HFFc6 (cell line): Measurements from ENCODE around the gene PLXNA4. TPM values are rescaled to one million over a fixed set of nuclear protein-coding genes. Genes with fewer than 3 reads are reported as not detected.
A peak's percentile ranks its signal among the peaks of the same experiment; 100 is the strongest.

Source experiments
- DNase-seq: peaks from one replicate; pipeline ENCODE4 v3.0.0-alpha.2; 2018
- H3K27ac Mint-ChIP-seq: 2 replicates; pipeline ENCODE4 v1.8.0; 2020; ENCODE audit warnings: mild to moderate bottlenecking, mixed read lengths
- H3K27me3 Mint-ChIP-seq: 2 replicates; pipeline ENCODE4 v1.8.0; 2021; ENCODE audit warnings: mild to moderate bottlenecking, moderate library complexity, mixed read lengths; ENCODE audit not compliant: insufficient read depth
- H3K36me3 Mint-ChIP-seq: 2 replicates; pipeline ENCODE4 v1.8.0; 2021; ENCODE audit warnings: low read depth, mixed read lengths
- H3K4me1 Mint-ChIP-seq: 2 replicates; pipeline ENCODE4 v1.8.0; 2020; ENCODE audit warnings: low read depth, mixed read lengths
- H3K4me3 Mint-ChIP-seq: 2 replicates; pipeline ENCODE4 v1.8.0; 2020; ENCODE audit warnings: mild to moderate bottlenecking, moderate library complexity, mixed read lengths
- H3K9me3 Mint-ChIP-seq: 2 replicates; pipeline ENCODE4 v1.8.0; 2020; ENCODE audit warnings: mild to moderate bottlenecking, mixed read lengths
- total RNA-seq, 6 experiments: library from RNA; stranded (reverse); fragmentation: NEBNext Ultra II Directional; extraction: Animal tissue kit (Norgen Biotek cat#: 25700); gene quantifications; 2 replicates in 1 of 6; 3 replicates in 5 of 6; pipeline ENCODE4 v1.2.3, GENCODE V29; 2021
- TF ChIP-seq, protein P1 (sequence below): fragments of 200-600 bp; sonication (generic); IDR thresholded peaks from 2 replicates; pipeline ENCODE4 v1.5.0; 2021; ENCODE audit warnings: antibody characterized with exemption, mild to moderate bottlenecking

PLXNA4 gene
- total RNA-seq, 6 experiments from 2014 or later, result 0.02 to 0.14 (median 0.05) TPM; not detected in 2

DNA sequence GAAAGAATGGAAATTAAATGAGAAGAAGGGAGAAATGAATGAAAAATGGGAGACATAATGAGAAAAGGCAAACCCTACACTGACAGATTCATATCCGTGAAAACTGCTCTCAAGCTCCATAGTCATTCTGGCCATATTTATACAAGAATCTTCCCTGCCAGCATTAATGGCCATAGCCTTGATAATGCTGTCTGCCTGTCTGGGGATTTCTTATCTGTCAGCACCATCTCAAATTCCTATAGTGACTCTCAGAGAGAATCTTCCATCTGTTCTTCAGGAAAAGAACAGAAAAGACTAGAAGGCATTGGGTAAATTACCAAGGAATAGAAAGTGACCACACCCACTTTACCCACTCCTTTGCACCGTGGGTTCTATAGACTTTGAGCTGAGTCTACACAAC lies 295.9 kb downstream of the PLXNA4 start:
- Mint-ChIP-seq H3K4me1 (no peaks in the 10 kb centered on the region), H3K9me3 (no peaks in the 10 kb centered on the region), H3K27ac (no peak overlapping the region), H3K27me3 (peaks cover 9% of the 10 kb centered on the region), H3K4me3 (no peak overlapping the region), H3K36me3 (no peaks in the 10 kb centered on the region)
- TF ChIP-seq, protein P1, sequence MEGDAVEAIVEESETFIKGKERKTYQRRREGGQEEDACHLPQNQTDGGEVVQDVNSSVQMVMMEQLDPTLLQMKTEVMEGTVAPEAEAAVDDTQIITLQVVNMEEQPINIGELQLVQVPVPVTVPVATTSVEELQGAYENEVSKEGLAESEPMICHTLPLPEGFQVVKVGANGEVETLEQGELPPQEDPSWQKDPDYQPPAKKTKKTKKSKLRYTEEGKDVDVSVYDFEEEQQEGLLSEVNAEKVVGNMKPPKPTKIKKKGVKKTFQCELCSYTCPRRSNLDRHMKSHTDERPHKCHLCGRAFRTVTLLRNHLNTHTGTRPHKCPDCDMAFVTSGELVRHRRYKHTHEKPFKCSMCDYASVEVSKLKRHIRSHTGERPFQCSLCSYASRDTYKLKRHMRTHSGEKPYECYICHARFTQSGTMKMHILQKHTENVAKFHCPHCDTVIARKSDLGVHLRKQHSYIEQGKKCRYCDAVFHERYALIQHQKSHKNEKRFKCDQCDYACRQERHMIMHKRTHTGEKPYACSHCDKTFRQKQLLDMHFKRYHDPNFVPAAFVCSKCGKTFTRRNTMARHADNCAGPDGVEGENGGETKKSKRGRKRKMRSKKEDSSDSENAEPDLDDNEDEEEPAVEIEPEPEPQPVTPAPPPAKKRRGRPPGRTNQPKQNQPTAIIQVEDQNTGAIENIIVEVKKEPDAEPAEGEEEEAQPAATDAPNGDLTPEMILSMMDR, result no peak
- DNase-seq, result no peak

GRCh38 chr7:132279718-132280117 lies 296.6 kb downstream of the PLXNA4 start:
- H3K4me1 Mint-ChIP-seq, result no peaks in the 10 kb centered on the region
- no peaks in the 10 kb centered on the region for H3K9me3 Mint-ChIP-seq
- H3K27ac Mint-ChIP-seq, result no peak overlapping the region
- TF ChIP-seq, protein P1, result no peak
- H3K36me3 Mint-ChIP-seq, result no peaks in the 10 kb centered on the region
- peaks cover 12% of the 10 kb centered on the region for H3K27me3 Mint-ChIP-seq
- H3K4me3 Mint-ChIP-seq, result no peak overlapping the region
- no peak for DNase-seq

DNA sequence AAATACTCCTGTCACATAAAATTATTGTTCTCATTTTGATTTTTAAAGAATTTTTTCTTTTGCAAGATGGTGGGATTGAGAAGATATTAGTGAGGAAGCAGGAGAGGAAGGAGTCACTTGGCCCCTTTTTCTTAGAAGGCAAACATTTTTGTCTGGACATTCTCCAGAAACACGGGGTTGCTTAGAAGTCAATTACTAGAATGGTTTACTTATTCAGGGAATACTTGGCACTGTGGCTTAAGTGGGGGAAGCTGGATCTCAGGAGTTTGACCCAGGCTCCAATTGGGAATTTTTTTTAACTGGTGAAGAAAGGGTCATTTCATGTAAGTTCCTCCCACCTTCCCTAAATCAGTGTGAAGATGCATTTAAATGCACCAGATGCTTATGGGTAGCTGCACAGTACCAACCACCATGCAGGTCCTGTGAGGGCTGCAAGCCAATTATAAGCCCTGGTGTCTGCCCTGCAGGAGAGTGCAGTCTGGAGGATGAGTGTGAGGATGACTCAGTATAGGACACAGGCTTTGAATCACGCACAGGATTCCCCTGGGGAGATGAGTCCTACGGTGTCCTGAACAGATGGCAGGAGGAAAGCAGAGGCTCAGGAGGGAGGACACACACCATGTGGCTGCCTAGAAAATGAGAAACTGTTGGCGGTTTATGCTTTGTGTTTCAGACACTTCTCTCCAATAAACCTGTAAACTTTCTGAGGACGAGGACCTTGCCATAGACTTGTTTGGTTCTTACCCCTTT lies 299.1 kb downstream of the PLXNA4 start:
- peak; percentile 21 for DNase-seq
- H3K4me1 Mint-ChIP-seq, result no peaks in the 10 kb centered on the region
- TF ChIP-seq, protein P1, result no peak

DNA sequence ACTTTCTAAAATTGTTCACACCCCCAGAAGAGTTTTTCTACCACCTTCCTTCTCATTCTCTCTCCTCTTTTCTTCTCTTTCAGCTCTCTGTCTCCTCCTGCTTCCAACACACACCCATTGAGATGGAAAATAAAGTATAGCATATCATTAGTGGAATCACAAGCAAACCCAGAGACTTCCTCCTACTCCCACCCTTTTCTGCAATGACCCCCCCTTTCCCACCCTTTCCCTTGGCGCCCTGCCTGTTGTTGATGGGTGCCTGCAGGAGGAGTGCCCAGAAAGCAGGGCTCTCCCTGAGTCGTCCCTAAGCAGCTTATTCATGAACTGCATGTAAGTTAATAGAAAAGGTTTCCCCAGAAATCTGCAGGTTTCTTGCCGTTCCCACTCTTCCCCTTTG lies 300.0 kb downstream of the PLXNA4 start:
- Mint-ChIP-seq H3K4me3 (no peak overlapping the region), H3K27me3 (peaks cover 3% of the 10 kb centered on the region), H3K4me1 (no peaks in the 10 kb centered on the region), H3K36me3 (no peaks in the 10 kb centered on the region), H3K27ac (no peak overlapping the region), H3K9me3 (no peaks in the 10 kb centered on the region)
- no peak for DNase-seq
- TF ChIP-seq, protein P1, result no peak

More for the DNA sequence above, 299.1 kb downstream of the PLXNA4 start:
- Mint-ChIP-seq H3K36me3 (no peaks in the 10 kb centered on the region), H3K27ac (no peak overlapping the region), H3K4me3 (no peak overlapping the region), H3K27me3 (peaks cover 3% of the 10 kb centered on the region), H3K9me3 (no peaks in the 10 kb centered on the region)

- TF ChIP-seq, protein P1, result no peak
- DNase-seq, result no peak
- H3K9me3 Mint-ChIP-seq, result no peaks in the 10 kb centered on the region
- no peaks in the 10 kb centered on the region for H3K36me3 Mint-ChIP-seq
- H3K4me1 Mint-ChIP-seq, result no peaks in the 10 kb centered on the region
- no peak overlapping the region for H3K27ac Mint-ChIP-seq
- H3K4me3 Mint-ChIP-seq, result no peak overlapping the region
- peaks cover 3% of the 10 kb centered on the region for H3K27me3 Mint-ChIP-seq
Observed at GRCh38 chr7:132275416-132276233, 300.6 kb downstream of the PLXNA4 start.
